ENCODE measurements around the gene RAI1.
"Not testable (repeated sequence)": the region's sequence is repeated elsewhere in the genome, so short reads cannot be mapped to it uniquely, and the experiment has no call there.

Gene RAI1

GRCh38 chr17:17682737-17683680 is 1.8 kb downstream of the RAI1 start:
- DNase-seq = peak; percentile 49

GRCh38 chr17:17683710-17684365 is 2.6 kb downstream of the RAI1 start:
- no peak for DNase-seq

GRCh38 chr17:17684906-17685774 is 3.9 kb downstream of the RAI1 start:
- peak; percentile 87 for DNase-seq

- no peak for DNase-seq
Measured at GRCh38 chr17:17685775-17686291, 4.6 kb downstream of the RAI1 start.

- DNase-seq = no peak
Measured at GRCh38 chr17:17689312-17689711, 8.1 kb downstream of the RAI1 start.

- DNase-seq = not testable (repeated sequence)
Measured at GRCh38 chr17:17690233-17690632, 9.0 kb downstream of the RAI1 start.

- DNase-seq = no peak
Measured at GRCh38 chr17:17691468-17692263, 10.4 kb downstream of the RAI1 start.

- peak; percentile 78 for DNase-seq
Measured at GRCh38 chr17:17692353-17693252, 11.3 kb downstream of the RAI1 start.

GRCh38 chr17:17693253-17694168 is 12.3 kb downstream of the RAI1 start:
- peak; percentile 79 for DNase-seq

- peak; percentile 76 for DNase-seq
Measured at GRCh38 chr17:17694169-17695081, 13.2 kb downstream of the RAI1 start.

GRCh38 chr17:17696085-17696484 is 14.8 kb downstream of the RAI1 start:
- DNase-seq = no peak

GRCh38 chr17:17696882-17697633 is 15.8 kb downstream of the RAI1 start:
- no peak for DNase-seq

GRCh38 chr17:17698371-17698770 is 17.1 kb downstream of the RAI1 start:
- DNase-seq = no peak

- no peak for DNase-seq
Measured at GRCh38 chr17:17698869-17699351, 17.7 kb downstream of the RAI1 start.

GRCh38 chr17:17699491-17699890 is 18.2 kb downstream of the RAI1 start:
- DNase-seq = no peak

- DNase-seq = peak; percentile 45
Measured at GRCh38 chr17:17700251-17700969, 19.2 kb downstream of the RAI1 start.

GRCh38 chr17:17701112-17701511 is 19.9 kb downstream of the RAI1 start:
- DNase-seq = no peak

Measured in NCI-H510A treated with DMSO at 0.1 percent for 48 hours (cell line).